ENCODE measurements around the gene ACD. TPM values are rescaled to one million over a fixed set of nuclear protein-coding genes. Genes with fewer than 3 reads are reported as not detected.
A peak's percentile ranks its signal among the peaks of the same experiment; 100 is the strongest.

ACD gene
- total and polyA plus RNA-seq, 2 of the 8 experiments (the other 6 are each of a cell fraction or from before 2014, with no cell fraction given) = 34.8 to 58.0 TPM

GRCh38 chr16:67666559-67667452, 6.7 kb upstream of the ACD start, which contains the start of the genes C16orf86 and ENKD1:
Gene C16orf86, plus strand, starts transcription at chr16:67666814. Its CDS starts 157 bp downstream, at chr16:67666971.
Gene ENKD1, minus strand, starts transcription at chr16:67666750. Its CDS starts 308 bp downstream, at chr16:67666442.
- H4K5ac ChIP-seq (ENCODE audit: insufficient read length, low read depth, low read length) = no peak within 1 kb of the TSS
- ChIA-PET POLR2A (ENCODE audit: partially characterized antibody) (interaction anchor here (0.6 to 1.9 kb wide), 6 partner anchors 11 to 270 kb away, joined by 3 to 5 read pairs (median 4); partner anchors contain the start of genes ATP6V0D1 and PSMB10), CTCF (ENCODE audit: partially characterized antibody) (interaction anchor here (0.6 to 13.7 kb wide), 26 partner anchors 9 to 269 kb away, joined by 3 to 202 read pairs (median 6); partner anchors contain the start of genes CARMIL2 and CTRL)
- peak in 1 of 2 experiments; percentile 87 for DNase-seq (ENCODE audit: low read depth in 1 of 2, low spot score in 2 of 2)
- no peak within 1 kb of the TSS for H2BK12ac ChIP-seq (ENCODE audit: low read depth, low read length)
- no peak within 1 kb of the TSS for H2BK5ac ChIP-seq (ENCODE audit: low read depth, low read length)
- H3K79me1 ChIP-seq (ENCODE audit: low read depth, low read length) = no peaks in the 10 kb centered on the region
- H3K27ac ChIP-seq (ENCODE audit: low read depth, low read length) = no peak within 1 kb of the TSS
- no peaks in the 10 kb centered on the region for H3K79me2 ChIP-seq (ENCODE audit: control insufficient read depth in 1 of 2, insufficient read depth in 2 of 2, low read length in 2 of 2)
- FAIRE-seq = no peak
- no peak within 1 kb of the TSS for H3K56ac ChIP-seq (replicated peaks; ENCODE audit: insufficient read length, low read depth, low read length)
- H3K9ac ChIP-seq (replicated peaks in 1 of 4; ENCODE audit: extremely low read depth in 1 of 4, low read depth in 3 of 4, low read length in 3 of 4) = peak within 1 kb of the TSS in 3 of 4 experiments; percentile 2 to 62 (median 30); a peak in 6 of 7 replicates
- peaks cover 11% of the 10 kb centered on the region; the same call in 1 of the 2 replicates for H3K23me2 ChIP-seq (ENCODE audit: low read depth, low read length)
- no peak within 1 kb of the TSS for H3K4ac ChIP-seq (replicated peaks; ENCODE audit: insufficient read length, low read depth, low read length)
- 18% methylated on average over 64 of the region's 78 CpGs; no CpG with 5 or more reads in 1 of the 2 experiments for WGBS, 2 experiments (ENCODE audit: extremely low coverage in 1 of 2, insufficient coverage in 1 of 2, insufficient read length in 1 of 2, insufficient replicate concordance in 2 of 2, low coverage in 1 of 2, low lambda C conversion rate in 2 of 2, missing lambda C conversion rate in 1 of 2)
- peak within 1 kb of the TSS; percentile 44 to 73 (median 51) for H3K4me3 ChIP-seq (ENCODE audit: extremely low read depth in 1 of 4, insufficient read depth in 2 of 4, low read depth in 3 of 4, low read length in 4 of 4)
- no peak within 1 kb of the TSS for H2BK120ac ChIP-seq (replicated peaks; ENCODE audit: low read depth, low read length)
- no peak within 1 kb of the TSS for H2BK15ac ChIP-seq (ENCODE audit: low read length)
- no peaks in the 10 kb centered on the region for H3K36me3 ChIP-seq (ENCODE audit: control insufficient read depth in 2 of 4, insufficient read depth in 4 of 4, low read length in 3 of 4)
- no peak within 1 kb of the TSS for H3K23ac ChIP-seq (ENCODE audit: insufficient read length)
- no peak within 1 kb of the TSS for H4K91ac ChIP-seq (replicated peaks; ENCODE audit: insufficient read length, low read length)
- H4K20me1 ChIP-seq (replicated peaks in 1 of 2; ENCODE audit: control insufficient read depth in 1 of 2, insufficient read depth in 2 of 2, low read length in 2 of 2) = peaks cover 6% of the 10 kb centered on the region in 2 experiments
- peak within 1 kb of the TSS; percentile 19; the same call in 1 of the 2 replicates for H2AFZ ChIP-seq (ENCODE audit: low read length)
- no peak within 1 kb of the TSS for H2BK20ac ChIP-seq (ENCODE audit: low read length)
- H3K18ac ChIP-seq (ENCODE audit: extremely low read depth, low read length) = peak within 1 kb of the TSS; percentile 32
- H4K8ac ChIP-seq (ENCODE audit: extremely low read depth, insufficient read depth, low read length) = no peak within 1 kb of the TSS; the same call in 1 of the 2 replicates
- H3K4me2 ChIP-seq (ENCODE audit: insufficient read depth in 1 of 2, low read depth in 2 of 2, low read length in 2 of 2) = peak within 1 kb of the TSS; percentile 78 to 95
- peaks cover 0 to 25% (median 16%) of the 10 kb centered on the region in 4 experiments; a peak in 5 of 7 replicates for H3K4me1 ChIP-seq (replicated peaks in 1 of 4; ENCODE audit: control insufficient read depth in 3 of 4, insufficient read depth in 4 of 4, low read length in 3 of 4)
- no peak within 1 kb of the TSS for H3K14ac ChIP-seq (ENCODE audit: insufficient read length)
- no peaks in the 10 kb centered on the region for H3K9me3 ChIP-seq (ENCODE audit: insufficient read depth in 2 of 2, low read depth in 1 of 2, low read length in 1 of 2)
- H3K27me3 ChIP-seq (replicated peaks in 1 of 4; ENCODE audit: control insufficient read depth in 3 of 4, extremely low read depth in 1 of 4, insufficient read depth in 3 of 4, low read length in 3 of 4) = peaks cover 0 to 3% (median 0%) of the 10 kb centered on the region in 4 experiments; a peak in 2 of 7 replicates
- H2AK5ac ChIP-seq (ENCODE audit: low read depth, low read length) = no peak within 1 kb of the TSS
- TF ChIP-seq TAF1 (IDR thresholded peaks at IDR 0.05; ENCODE audit: low read depth, low read length) (no peak), SIN3A (conservative IDR thresholded peaks at IDR 0.05 in 1 of 2, IDR thresholded peaks at IDR 0.05 in 1 of 2; ENCODE audit: low read depth in 1 of 2, low read length in 2 of 2) (peak in 1 of 2 experiments; percentile 91; a peak in 1 of 4 replicates), SP2 (IDR thresholded peaks at IDR 0.05; ENCODE audit: low read length) (no peak), GABPA (IDR thresholded peaks at IDR 0.05; ENCODE audit: borderline replicate concordance, insufficient read depth, low read length) (peak; percentile 32; the same call in 1 of the 2 replicates), ZNF274 (IDR thresholded peaks at IDR 0.05; ENCODE audit: borderline replicate concordance, extremely low read depth, low read length) (no peak), RNF2 (IDR thresholded peaks at IDR 0.05; ENCODE audit: borderline replicate concordance, low read depth, low read length, missing control alignments, poor library complexity, severe bottlenecking) (no peak), SIX5 (IDR thresholded peaks at IDR 0.05; ENCODE audit: low read depth, low read length) (peak; percentile 76), RAD21 (IDR thresholded peaks at IDR 0.05 in 1 of 2, conservative IDR thresholded peaks at IDR 0.05 in 1 of 2; ENCODE audit: low read depth in 2 of 2, low read length in 2 of 2) (no peak)
- TF ChIP-seq, protein P1, sequence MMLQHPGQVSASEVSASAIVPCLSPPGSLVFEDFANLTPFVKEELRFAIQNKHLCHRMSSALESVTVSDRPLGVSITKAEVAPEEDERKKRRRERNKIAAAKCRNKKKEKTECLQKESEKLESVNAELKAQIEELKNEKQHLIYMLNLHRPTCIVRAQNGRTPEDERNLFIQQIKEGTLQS (IDR thresholded peaks at IDR 0.05; ENCODE audit: insufficient read depth, low read depth, low read length) = no peak
